Sigmoid colon (tissue), 4 donors: Measurements from ENCODE around the gene CLIC4.
"Not testable (repeated sequence)": the region's sequence is repeated elsewhere in the genome, so short reads cannot be mapped to it uniquely, and the experiment has no call there.

Experiments used
- EP300 ChIP-seq, 4 donors: sonication (generic); formaldehyde crosslinking; IDR thresholded peaks; one replicate each; pipeline ENCODE4 v1.6.1; 2017; ENCODE audit warnings: antibody characterized with exemption in 4 of 4
- POLR2A ChIP-seq, 2 donors: fragments of 450-650 bp; IDR thresholded peaks; one replicate each; pipeline ENCODE4 v1.6.1; 2016; ENCODE audit warnings: antibody characterized with exemption in 2 of 2, mild to moderate bottlenecking in 2 of 2, moderate library complexity in 2 of 2
- POLR2AphosphoS5 ChIP-seq, 4 donors: sonication (generic); formaldehyde crosslinking; IDR thresholded peaks; one replicate each; pipeline ENCODE4 v1.6.1; 2017; ENCODE audit warnings: antibody characterized with exemption in 4 of 4
- TF ChIP-seq, protein P1 (sequence below), 4 experiments: fragments of 450-650 bp in 3 of 4; fragments of 200-600 bp in 1 of 4; IDR thresholded peaks; one replicate each; pipeline ENCODE4 v1.5.1; 2016 to 2019; ENCODE audit warnings: antibody characterized with exemption in 4 of 4, mild to moderate bottlenecking in 3 of 4, moderate library complexity in 2 of 4

DNA sequence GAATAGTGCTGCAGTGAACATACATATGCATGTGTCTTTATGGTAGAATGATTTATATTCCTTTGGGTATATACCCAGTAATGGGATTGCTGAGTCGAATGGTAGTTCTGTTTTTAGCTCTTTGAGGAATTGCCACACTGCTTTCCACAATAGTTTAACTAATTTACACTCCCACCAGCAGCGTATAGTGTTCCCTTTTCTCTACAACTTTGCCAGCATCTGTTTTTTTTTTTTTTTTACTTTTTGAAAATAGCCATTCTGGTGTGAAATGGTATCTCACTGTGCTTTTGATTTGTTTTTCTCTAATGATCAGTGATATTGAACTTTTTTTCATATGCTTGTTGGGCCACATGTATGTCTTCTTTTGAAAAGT is 48.9 kb downstream of the CLIC4 start:
- TF ChIP-seq, protein P1, sequence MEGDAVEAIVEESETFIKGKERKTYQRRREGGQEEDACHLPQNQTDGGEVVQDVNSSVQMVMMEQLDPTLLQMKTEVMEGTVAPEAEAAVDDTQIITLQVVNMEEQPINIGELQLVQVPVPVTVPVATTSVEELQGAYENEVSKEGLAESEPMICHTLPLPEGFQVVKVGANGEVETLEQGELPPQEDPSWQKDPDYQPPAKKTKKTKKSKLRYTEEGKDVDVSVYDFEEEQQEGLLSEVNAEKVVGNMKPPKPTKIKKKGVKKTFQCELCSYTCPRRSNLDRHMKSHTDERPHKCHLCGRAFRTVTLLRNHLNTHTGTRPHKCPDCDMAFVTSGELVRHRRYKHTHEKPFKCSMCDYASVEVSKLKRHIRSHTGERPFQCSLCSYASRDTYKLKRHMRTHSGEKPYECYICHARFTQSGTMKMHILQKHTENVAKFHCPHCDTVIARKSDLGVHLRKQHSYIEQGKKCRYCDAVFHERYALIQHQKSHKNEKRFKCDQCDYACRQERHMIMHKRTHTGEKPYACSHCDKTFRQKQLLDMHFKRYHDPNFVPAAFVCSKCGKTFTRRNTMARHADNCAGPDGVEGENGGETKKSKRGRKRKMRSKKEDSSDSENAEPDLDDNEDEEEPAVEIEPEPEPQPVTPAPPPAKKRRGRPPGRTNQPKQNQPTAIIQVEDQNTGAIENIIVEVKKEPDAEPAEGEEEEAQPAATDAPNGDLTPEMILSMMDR (IDR thresholded peaks at IDR 0.05) = not testable (repeated sequence)
- not testable (repeated sequence) for TF ChIP-seq POLR2A, EP300, POLR2AphosphoS5 (IDR thresholded peaks at IDR 0.05)
